GM12872 (cell line): ENCODE results near the gene SLC5A1.

Experiments used
- CTCF ChIP-seq: IDR thresholded peaks from 3 replicates; pipeline ENCODE4 v1.5.1; 2011; ENCODE audit warnings: low read depth, mild to moderate bottlenecking, low read length, moderate library complexity; ENCODE audit not compliant: insufficient read depth

The SLC5A1 gene

DNA sequence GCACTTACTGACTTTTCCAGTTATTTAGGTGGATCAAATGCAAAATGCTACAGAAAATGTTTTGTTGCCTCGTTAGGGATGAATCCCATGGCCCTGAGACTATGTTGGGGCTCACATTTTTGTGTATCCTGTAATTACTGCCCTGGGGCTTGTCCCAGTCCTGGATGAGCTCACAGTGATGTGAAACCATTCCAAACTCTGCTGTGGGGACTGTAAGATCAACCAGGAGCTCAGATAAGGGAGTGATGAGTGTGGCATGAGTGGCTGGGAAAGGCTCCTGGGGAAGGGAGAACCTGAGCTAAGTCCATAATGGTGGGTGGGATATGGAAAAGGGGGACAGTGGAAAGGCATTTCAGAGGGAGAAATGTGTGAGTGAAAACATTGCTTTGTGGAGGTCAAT, 54.0 kb downstream of the SLC5A1 start:
- TF ChIP-seq CTCF: no peak

DNA sequence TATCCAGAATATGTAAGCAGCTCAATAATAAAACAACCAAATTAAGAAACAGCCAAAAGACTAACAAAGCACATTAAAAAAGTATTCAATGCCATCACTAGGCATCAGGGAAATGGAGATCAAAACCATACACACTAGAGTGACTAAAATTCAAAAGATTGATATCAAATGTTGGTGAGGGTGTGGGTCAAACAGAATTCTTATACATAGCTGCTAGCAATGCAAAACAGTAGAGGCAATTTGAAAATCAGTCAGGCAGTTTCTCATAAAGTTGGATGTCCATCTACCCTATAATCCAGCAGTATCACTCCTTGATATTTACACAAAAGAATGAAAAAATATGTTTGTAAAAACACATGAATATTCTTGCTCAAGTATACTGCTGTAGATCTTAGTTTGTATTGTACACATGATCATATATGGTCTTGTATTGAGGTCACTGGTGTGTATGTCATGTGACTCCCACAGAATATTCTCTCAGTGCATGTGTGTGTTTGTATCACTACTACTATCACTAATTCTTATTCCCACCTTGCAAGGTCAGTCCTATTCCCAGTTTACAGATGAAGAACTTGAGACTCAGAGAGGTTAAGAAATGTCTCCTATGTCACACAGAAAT, 54.9 kb downstream of the SLC5A1 start:
- no peak for TF ChIP-seq CTCF

DNA sequence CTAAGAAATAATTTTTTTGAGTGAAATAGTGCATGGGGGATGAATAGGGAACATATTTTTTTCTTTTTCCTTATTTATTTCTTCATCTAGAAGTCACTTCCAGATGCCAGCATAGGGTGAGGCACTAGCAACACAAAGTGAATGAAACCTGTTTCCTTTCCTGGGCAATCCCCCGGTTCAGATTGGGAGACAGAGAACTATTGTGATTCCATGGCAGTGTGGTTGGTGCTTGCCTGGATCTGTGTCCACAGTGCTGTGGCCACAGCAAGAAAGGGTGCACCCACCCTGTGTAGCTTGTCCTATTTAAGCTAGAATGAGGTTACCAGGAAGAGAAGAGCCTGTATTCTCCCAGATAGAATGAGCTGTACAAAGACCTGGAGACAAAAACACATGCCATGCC, 57.6 kb downstream of the SLC5A1 start:
- TF ChIP-seq CTCF: no peak

DNA sequence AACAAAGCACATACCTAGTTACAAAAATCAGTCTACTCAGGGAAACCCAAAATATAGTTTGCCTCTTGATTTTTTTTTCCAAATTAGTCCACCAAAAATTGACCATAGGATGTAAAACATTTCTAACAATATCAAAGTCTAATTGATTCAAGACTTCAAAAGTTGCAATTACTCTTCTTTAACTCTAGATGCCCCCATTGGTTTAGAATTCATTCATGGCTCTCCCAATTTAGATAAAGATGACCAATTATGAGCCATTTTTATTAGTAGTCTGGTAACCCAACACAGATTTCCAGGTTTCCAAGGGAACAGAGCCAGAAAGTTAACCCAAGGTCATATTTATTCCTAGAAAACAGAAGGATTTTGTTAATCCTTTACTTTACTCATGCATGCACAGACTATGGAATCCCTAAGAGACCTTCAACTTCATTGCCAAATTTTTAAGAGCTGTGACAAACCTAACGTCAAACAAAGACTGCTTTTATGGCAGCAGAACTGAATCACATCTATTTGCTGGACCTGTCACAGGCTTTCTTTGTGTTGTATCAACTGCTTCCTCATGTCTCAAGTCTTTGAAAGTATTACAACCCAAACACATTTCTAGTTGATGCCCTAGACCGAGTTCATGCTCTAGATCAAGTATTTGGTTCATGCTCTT, 60.7 kb downstream of the SLC5A1 start:
- 0 out of 3 replicates have a peak, but pooled peaks have one; percentile 16 for TF ChIP-seq CTCF

- TF ChIP-seq CTCF: no peak
Observed at GRCh38 chr22:32106930-32107329, 63.9 kb downstream of the SLC5A1 start.

DNA sequence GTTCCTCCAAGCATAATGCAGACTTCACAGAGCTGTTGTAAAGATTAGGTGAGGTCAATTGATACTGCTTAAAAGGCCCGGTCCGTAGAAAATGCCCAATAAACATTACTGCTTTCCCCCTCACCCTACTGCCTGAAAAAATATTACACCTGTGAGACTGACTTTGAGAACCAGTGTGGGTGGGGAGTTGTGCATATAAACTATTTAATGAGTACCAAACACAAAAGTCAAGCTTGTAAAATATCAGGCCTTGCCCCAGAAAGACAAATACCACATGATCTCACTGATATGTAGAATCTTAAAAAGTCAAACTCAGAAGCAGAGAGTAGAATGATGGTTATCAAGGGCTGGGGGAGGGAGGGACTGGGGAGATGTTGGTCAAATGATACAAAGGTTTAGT, 69.3 kb downstream of the SLC5A1 start:
- no peak for TF ChIP-seq CTCF

DNA sequence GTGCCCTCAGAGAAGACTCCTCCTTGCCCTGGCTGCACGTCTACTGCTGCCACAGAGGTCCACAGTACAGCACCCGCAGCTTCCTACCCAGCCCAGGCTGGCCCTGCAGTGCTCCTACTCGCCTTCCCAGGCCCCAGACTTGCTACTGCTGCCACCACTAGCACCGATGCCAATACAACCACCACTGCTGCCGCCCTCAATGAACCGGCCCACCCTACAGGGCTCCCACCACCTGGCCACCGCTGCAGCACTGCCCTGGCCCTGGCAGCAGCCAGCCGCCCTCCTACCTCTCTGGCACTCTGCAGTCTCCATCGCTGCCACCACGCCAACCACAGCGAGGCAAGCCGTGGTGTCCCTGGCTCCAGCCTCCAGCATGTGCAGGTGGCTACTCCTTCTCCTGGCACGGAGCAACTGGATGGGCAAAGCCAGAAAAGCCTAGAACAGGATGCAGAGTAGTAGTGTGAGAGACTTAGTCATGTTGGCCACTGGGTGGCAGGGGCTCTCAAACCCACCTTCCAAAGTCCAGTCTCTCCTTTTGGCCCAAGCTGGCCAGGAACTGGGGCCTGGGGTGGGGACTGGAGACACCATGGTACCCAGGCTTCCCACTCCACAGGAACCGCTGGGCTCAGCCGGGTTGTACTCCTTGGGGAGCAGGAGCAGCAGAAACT, 76.6 kb downstream of the SLC5A1 start:
- TF ChIP-seq CTCF: no peak
